ENCODE data around the gene PDE11A. TPM values are rescaled to one million over a fixed set of nuclear protein-coding genes. Genes with fewer than 3 reads are reported as not detected.

Gene PDE11A
- total RNA-seq, 2 donors from 2014 or later, result 1.5 to 1.9 TPM

DNA sequence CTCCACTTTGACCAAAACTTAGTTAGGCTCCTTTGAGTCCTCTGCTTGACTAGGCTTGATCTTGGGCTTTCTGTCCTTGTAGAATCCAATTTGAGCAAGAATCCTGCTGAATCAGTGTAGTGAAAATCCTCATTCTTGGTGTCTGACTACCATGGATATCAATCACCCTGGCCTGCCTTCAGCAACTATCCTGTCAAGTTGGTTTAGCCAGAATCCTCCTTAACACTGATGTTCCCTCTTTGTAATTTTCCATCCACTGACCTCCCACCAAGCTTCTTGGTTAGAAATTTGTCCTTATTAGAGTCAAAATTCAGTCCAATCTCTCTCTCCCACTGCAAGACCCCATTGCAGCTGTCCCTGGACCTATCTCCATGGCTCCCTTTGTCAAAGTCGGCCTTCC, 39.2 kb upstream of the PDE11A start:
- WGBS, 2 experiments (ENCODE audit: insufficient coverage in 1 of 2, insufficient read length in 1 of 2), result 94 to 100% methylated on average over 1 of the region's 1 CpG
- H3K27ac Mint-ChIP-seq, result no peak overlapping the region

DNA sequence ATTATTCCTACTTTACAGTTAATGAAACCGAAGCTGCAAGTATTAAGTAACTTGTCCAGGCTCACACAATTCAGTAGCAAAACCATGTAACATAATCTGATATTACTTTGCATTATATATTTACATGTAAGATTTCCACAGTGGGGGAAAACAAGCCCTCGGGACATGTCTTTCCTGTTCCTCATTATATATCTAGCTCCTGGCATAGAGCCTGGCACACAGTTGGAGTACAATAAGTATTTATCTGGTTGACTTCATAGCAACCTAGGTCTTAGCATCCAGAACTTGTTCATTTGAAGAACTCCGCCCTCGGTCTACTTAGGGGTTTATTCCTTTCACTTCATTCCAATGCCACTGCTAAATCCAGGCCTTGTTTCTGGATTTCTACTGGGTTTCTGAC, 38.1 kb upstream of the PDE11A start:
- no peaks in the 10 kb centered on the region for H3K4me1 Mint-ChIP-seq
- WGBS, 2 experiments (ENCODE audit: insufficient coverage in 1 of 2, insufficient read length in 1 of 2), result 94 to 100% methylated on average over 3 to 4 of the region's 4 CpGs

More for the DNA sequence above, 39.2 kb upstream of the PDE11A start:
- H3K4me3 Mint-ChIP-seq, result no peak overlapping the region
- Histone ChIP-seq H3K27me3 (ENCODE audit: control insufficient read depth, insufficient read depth, low read length, poor library complexity, severe bottlenecking) (no peaks in the 10 kb centered on the region), H3K27ac (ENCODE audit: low read depth, low read length) (no peak overlapping the region), H3K4me1 (ENCODE audit: control insufficient read depth, insufficient read depth, low read length) (no peaks in the 10 kb centered on the region), H3K9me3 (ENCODE audit: control insufficient read depth, low read length) (no peaks in the 10 kb centered on the region), H3K9ac (ENCODE audit: extremely low read depth, low read length, poor library complexity, severe bottlenecking) (no peak overlapping the region), H3K36me3 (ENCODE audit: control insufficient read depth, insufficient read depth, low read length) (no peaks in the 10 kb centered on the region), H3K4me3 (ENCODE audit: low read length) (no peak overlapping the region)
- no peak for DNase-seq
- TF ChIP-seq, protein P1, sequence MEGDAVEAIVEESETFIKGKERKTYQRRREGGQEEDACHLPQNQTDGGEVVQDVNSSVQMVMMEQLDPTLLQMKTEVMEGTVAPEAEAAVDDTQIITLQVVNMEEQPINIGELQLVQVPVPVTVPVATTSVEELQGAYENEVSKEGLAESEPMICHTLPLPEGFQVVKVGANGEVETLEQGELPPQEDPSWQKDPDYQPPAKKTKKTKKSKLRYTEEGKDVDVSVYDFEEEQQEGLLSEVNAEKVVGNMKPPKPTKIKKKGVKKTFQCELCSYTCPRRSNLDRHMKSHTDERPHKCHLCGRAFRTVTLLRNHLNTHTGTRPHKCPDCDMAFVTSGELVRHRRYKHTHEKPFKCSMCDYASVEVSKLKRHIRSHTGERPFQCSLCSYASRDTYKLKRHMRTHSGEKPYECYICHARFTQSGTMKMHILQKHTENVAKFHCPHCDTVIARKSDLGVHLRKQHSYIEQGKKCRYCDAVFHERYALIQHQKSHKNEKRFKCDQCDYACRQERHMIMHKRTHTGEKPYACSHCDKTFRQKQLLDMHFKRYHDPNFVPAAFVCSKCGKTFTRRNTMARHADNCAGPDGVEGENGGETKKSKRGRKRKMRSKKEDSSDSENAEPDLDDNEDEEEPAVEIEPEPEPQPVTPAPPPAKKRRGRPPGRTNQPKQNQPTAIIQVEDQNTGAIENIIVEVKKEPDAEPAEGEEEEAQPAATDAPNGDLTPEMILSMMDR (conservative IDR thresholded peaks at IDR 0.05), result no peak
- H3K4me1 Mint-ChIP-seq, result no peaks in the 10 kb centered on the region
- H3K27me3 Mint-ChIP-seq (ENCODE audit: insufficient read depth), result no peaks in the 10 kb centered on the region
- H3K9me3 Mint-ChIP-seq, result no peaks in the 10 kb centered on the region
- H3K36me3 Mint-ChIP-seq (ENCODE audit: low read depth), result no peaks in the 10 kb centered on the region

DNA sequence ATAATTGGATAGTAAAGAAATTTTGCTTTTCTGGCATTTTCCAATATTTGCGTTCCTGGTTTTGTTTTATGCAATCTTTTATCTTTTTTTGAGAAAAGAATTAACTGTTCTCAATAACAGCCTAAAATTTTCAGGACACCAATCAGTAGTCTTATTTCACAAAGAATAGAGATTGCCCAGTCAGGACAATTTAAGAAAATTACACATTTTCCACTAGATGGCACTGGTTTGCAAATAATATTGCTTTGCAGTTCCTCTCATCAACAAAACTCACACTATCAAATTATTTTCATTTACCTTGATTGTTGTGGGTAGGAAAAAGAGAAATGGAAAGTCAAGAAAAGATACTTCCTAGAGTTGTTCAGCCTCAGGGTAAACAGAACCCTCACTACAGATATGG, 37.2 kb upstream of the PDE11A start:
- TF ChIP-seq, protein P1 (conservative IDR thresholded peaks at IDR 0.05), result peak; percentile 71
- Mint-ChIP-seq H3K4me3 (no peak overlapping the region), H3K36me3 (ENCODE audit: low read depth) (no peaks in the 10 kb centered on the region), H3K27me3 (ENCODE audit: insufficient read depth) (no peaks in the 10 kb centered on the region), H3K27ac (no peak overlapping the region), H3K4me1 (no peaks in the 10 kb centered on the region), H3K9me3 (no peaks in the 10 kb centered on the region)
- no peak for DNase-seq
- WGBS, 2 experiments (ENCODE audit: insufficient coverage in 1 of 2, insufficient read length in 1 of 2), result 17% methylated on average over 1 of the region's 1 CpG; no CpG with 5 or more reads in 1 of the 2 experiments
- H3K9me3 ChIP-seq (ENCODE audit: control insufficient read depth, low read length), result no peaks in the 10 kb centered on the region
- no peak overlapping the region for H3K27ac ChIP-seq (ENCODE audit: low read depth, low read length)
- H3K27me3 ChIP-seq (ENCODE audit: control insufficient read depth, insufficient read depth, low read length, poor library complexity, severe bottlenecking), result no peaks in the 10 kb centered on the region
- no peak overlapping the region for H3K9ac ChIP-seq (ENCODE audit: extremely low read depth, low read length, poor library complexity, severe bottlenecking)
- no peaks in the 10 kb centered on the region for H3K4me1 ChIP-seq (ENCODE audit: control insufficient read depth, insufficient read depth, low read length)
- no peaks in the 10 kb centered on the region for H3K36me3 ChIP-seq (ENCODE audit: control insufficient read depth, insufficient read depth, low read length)
- no peak overlapping the region for H3K4me3 ChIP-seq (ENCODE audit: low read length)

More for the DNA sequence above, 38.1 kb upstream of the PDE11A start:
- Histone ChIP-seq H3K27ac (ENCODE audit: low read depth, low read length) (no peak overlapping the region), H3K4me1 (ENCODE audit: control insufficient read depth, insufficient read depth, low read length) (no peaks in the 10 kb centered on the region), H3K4me3 (ENCODE audit: low read length) (no peak overlapping the region), H3K36me3 (ENCODE audit: control insufficient read depth, insufficient read depth, low read length) (no peaks in the 10 kb centered on the region), H3K9ac (ENCODE audit: extremely low read depth, low read length, poor library complexity, severe bottlenecking) (no peak overlapping the region), H3K27me3 (ENCODE audit: control insufficient read depth, insufficient read depth, low read length, poor library complexity, severe bottlenecking) (no peaks in the 10 kb centered on the region), H3K9me3 (ENCODE audit: control insufficient read depth, low read length) (no peaks in the 10 kb centered on the region)
- DNase-seq, result no peak
- TF ChIP-seq, protein P1 (conservative IDR thresholded peaks at IDR 0.05), result no peak
- Mint-ChIP-seq H3K36me3 (ENCODE audit: low read depth) (no peaks in the 10 kb centered on the region), H3K4me3 (no peak overlapping the region), H3K27ac (no peak overlapping the region), H3K9me3 (no peaks in the 10 kb centered on the region), H3K27me3 (ENCODE audit: insufficient read depth) (no peaks in the 10 kb centered on the region)
